ENCODE measurements around the gene PRKCD.

GRCh38 chr3:53144446-53144845, 16.6 kb upstream of the PRKCD start:
- TF ChIP-seq MTF1 (CRISPR knock-in tag; IDR thresholded peaks at IDR 0.05; ENCODE audit: borderline replicate concordance) (no peak), CBX1 (IDR thresholded peaks at IDR 0.05; ENCODE audit: low read depth) (no peak), GABPA (tag; conservative IDR thresholded peaks at IDR 0.05; ENCODE audit: low read depth) (no peak), CTCF (IDR thresholded peaks at IDR 0.05 in 2 of 3, conservative IDR thresholded peaks at IDR 0.05 in 1 of 3; ENCODE audit: insufficient read depth in 2 of 3, low read depth in 1 of 3, low read length in 3 of 3) (no peak), ZNF121 (CRISPR knock-in tag; conservative IDR thresholded peaks at IDR 0.05) (no peak)
